Testis (tissue), 2 donors: ENCODE results near the gene SLC19A1.

Source experiments
- CTCF ChIP-seq, 3 experiments: fragments of 450-650 bp in 2 of 3; fragments of 200-600 bp in 1 of 3; sonication (generic) in 1 of 3; IDR thresholded peaks; one replicate each; pipeline ENCODE4 v1.5.1; 2016 to 2019; ENCODE audit warnings: antibody characterized with exemption in 3 of 3, mild to moderate bottlenecking in 2 of 3, moderate library complexity in 1 of 3
- POLR2A ChIP-seq: fragments of 450-650 bp; IDR thresholded peaks from one replicate; pipeline ENCODE4 v1.6.1; 2017; ENCODE audit warnings: antibody characterized with exemption, mild to moderate bottlenecking, moderate library complexity

- TF ChIP-seq POLR2A (no peak), CTCF (IDR thresholded peaks at IDR 0.05) (no peak)
Observed at GRCh38 chr21:45481977-45482898, 60.0 kb downstream of the SLC19A1 start.
